ENCODE measurements around the gene IFT80. TPM values are rescaled to one million over a fixed set of nuclear protein-coding genes. Genes with fewer than 3 reads are reported as not detected.
A peak's percentile ranks its signal among the peaks of the same experiment; 100 is the strongest.

IFT80 gene
- total and polyA plus RNA-seq, 2 experiments from 2014 or later: 13.5 to 43.3 TPM

DNA sequence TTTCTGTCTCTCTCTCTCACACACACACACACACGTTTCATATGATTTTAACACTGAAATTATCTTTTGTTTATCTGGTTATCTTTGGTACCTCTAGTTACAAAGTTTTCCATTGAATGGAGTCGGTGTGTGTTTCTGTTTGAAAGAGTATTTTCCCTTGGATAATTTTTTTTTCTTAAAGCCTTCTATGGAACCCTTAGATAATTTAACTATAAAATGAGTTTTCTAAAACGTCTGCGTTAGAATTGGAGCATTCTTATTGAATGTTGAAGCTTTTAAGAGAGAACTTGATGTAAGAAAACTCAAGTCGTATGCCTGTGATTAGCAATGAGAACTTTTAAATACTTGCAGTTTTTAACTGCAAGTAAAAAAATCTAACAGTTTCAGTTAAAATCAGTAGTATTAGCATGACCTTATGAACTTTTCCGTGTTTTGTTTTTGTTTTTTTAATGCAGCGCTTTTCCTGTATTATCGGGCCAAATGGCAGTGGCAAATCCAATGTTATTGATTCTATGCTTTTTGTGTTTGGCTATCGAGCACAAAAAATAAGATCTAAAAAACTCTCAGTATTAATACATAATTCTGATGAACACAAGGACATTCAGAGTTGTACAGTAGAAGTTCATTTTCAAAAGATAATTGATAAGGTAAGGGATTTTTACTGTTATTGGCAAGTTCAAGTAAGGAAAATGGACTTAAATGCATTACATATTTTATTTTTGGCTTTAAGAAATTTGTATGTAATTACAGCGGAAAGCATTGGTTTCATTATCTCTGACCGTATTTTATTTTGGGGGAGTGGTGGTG, 3.4 kb upstream of the IFT80 start:
- no peaks in the 10 kb centered on the region for H3K27me3 ChIP-seq
- no peak for TF ChIP-seq EZH2 (IDR thresholded peaks at IDR 0.05; ENCODE audit: borderline replicate concordance)
- no peak for TF ChIP-seq EZH2phosphoT487 (IDR thresholded peaks at IDR 0.05; ENCODE audit: low read depth, severe bottlenecking, unreplicated experiment)
- TF ChIP-seq, protein P1, sequence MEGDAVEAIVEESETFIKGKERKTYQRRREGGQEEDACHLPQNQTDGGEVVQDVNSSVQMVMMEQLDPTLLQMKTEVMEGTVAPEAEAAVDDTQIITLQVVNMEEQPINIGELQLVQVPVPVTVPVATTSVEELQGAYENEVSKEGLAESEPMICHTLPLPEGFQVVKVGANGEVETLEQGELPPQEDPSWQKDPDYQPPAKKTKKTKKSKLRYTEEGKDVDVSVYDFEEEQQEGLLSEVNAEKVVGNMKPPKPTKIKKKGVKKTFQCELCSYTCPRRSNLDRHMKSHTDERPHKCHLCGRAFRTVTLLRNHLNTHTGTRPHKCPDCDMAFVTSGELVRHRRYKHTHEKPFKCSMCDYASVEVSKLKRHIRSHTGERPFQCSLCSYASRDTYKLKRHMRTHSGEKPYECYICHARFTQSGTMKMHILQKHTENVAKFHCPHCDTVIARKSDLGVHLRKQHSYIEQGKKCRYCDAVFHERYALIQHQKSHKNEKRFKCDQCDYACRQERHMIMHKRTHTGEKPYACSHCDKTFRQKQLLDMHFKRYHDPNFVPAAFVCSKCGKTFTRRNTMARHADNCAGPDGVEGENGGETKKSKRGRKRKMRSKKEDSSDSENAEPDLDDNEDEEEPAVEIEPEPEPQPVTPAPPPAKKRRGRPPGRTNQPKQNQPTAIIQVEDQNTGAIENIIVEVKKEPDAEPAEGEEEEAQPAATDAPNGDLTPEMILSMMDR (IDR thresholded peaks at IDR 0.05; ENCODE audit: poor library complexity): no peak
- peaks cover 85% of the 10 kb centered on the region for H3K79me2 ChIP-seq
- H4K20me1 ChIP-seq (ENCODE audit: insufficient read depth, poor library complexity, severe bottlenecking): no peaks in the 10 kb centered on the region
- no peak overlapping the region for H2AFZ ChIP-seq
- peak overlapping the region; percentile 19 for H3K4me3 ChIP-seq
- WGBS (ENCODE audit: low lambda C conversion rate, missing lambda C conversion rate): 42% methylated on average over 11 of the region's 11 CpGs
- peaks cover 6% of the 10 kb centered on the region for H3K4me1 ChIP-seq (ENCODE audit: insufficient read depth)
- H3K9me2 ChIP-seq (replicated peaks; ENCODE audit: insufficient read depth): no peaks in the 10 kb centered on the region
- H3K36me3 ChIP-seq (replicated peaks; ENCODE audit: insufficient read depth, low read depth): no peaks in the 10 kb centered on the region
- no peak for DNase-seq (ENCODE audit: low spot score)
- peak overlapping the region; percentile 85 for H3K4me2 ChIP-seq
- H3K27ac ChIP-seq: peak overlapping the region; percentile 23
- no peaks in the 10 kb centered on the region for H3K9me3 ChIP-seq (ENCODE audit: low read depth)

DNA sequence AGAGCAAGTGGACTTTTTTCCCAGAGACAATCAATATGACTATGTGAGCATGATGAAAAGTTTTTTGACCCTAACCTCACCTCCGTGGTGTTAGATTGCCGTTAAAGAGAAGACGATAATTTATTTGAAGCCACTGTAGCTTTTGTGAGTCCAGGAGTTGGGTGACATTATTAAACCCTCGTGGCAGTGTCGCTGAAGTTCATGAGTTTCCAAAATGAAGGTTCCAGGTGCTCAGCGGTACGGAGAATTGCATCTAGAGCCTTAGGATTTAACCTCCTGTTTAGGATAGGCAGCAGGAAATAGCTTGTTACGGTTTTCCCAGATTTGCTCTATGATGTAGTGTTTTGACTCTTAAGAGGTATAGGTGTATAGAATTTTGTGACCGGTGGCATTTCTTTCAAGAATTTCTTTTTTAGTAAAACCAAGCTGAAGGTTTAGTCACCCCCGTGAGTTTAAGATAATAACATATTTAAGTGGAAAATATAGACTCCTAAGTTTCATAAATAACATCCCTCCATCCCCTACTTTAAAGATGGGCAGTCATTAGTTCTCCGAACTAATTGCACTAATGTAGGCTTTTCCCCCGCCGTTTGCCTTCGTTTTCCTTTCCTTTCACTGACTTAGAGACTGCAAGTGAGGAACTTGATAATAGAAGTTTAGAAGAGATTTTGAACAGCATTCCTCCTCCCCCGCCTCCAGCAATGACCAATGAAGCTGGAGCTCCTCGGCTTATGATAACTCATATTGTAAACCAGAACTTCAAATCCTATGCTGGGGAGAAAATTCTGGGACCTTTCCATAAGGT, 2.5 kb upstream of the IFT80 start:
- Histone ChIP-seq H4K20me1 (ENCODE audit: insufficient read depth, poor library complexity, severe bottlenecking) (no peaks in the 10 kb centered on the region), H3K4me1 (ENCODE audit: insufficient read depth) (peaks cover 6% of the 10 kb centered on the region), H3K4me3 (peak overlapping the region; percentile 72), H2AFZ (peak overlapping the region; percentile 18), H3K27ac (peak overlapping the region; percentile 23), H3K79me2 (peaks cover 85% of the 10 kb centered on the region), H3K9me2 (replicated peaks; ENCODE audit: insufficient read depth) (no peaks in the 10 kb centered on the region), H3K27me3 (no peaks in the 10 kb centered on the region), H3K4me2 (peak overlapping the region; percentile 85), H3K36me3 (replicated peaks; ENCODE audit: insufficient read depth, low read depth) (no peaks in the 10 kb centered on the region), H3K9me3 (ENCODE audit: low read depth) (no peaks in the 10 kb centered on the region)
- 5% methylated on average over 16 of the region's 16 CpGs for WGBS (ENCODE audit: low lambda C conversion rate, missing lambda C conversion rate)
- TF ChIP-seq, protein P1 (IDR thresholded peaks at IDR 0.05; ENCODE audit: poor library complexity): no peak
- TF ChIP-seq EZH2 (IDR thresholded peaks at IDR 0.05; ENCODE audit: borderline replicate concordance) (no peak), EZH2phosphoT487 (IDR thresholded peaks at IDR 0.05; ENCODE audit: low read depth, severe bottlenecking, unreplicated experiment) (no peak)
- DNase-seq (ENCODE audit: low spot score): peak; percentile 56

DNA sequence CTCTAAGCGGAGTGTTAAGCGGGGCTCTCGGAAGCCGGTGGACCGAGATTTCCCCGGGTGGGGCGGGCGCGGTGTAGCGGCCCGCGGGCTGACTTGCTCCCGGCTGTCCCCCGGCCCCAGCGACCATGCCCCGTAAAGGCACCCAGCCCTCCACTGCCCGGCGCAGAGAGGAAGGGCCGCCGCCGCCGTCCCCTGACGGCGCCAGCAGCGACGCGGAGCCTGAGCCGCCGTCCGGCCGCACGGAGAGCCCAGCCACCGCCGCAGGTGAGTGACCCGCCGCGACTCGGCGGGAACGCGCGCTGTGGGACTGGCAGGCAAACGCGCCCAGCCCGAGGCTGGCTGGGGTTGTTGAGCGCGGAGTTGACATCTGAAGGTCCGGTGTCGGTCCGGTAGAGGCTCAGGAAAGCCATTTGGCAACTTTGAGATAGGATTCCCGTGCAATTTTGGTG, 1.7 kb upstream of the IFT80 start:
- peak; percentile 55 for DNase-seq (ENCODE audit: low spot score)
- TF ChIP-seq EZH2phosphoT487 (IDR thresholded peaks at IDR 0.05; ENCODE audit: low read depth, severe bottlenecking, unreplicated experiment) (no peak), EZH2 (IDR thresholded peaks at IDR 0.05; ENCODE audit: borderline replicate concordance) (no peak)
- TF ChIP-seq, protein P1 (IDR thresholded peaks at IDR 0.05; ENCODE audit: poor library complexity): no peak
- Histone ChIP-seq H3K9me2 (replicated peaks; ENCODE audit: insufficient read depth) (no peaks in the 10 kb centered on the region), H3K4me2 (peak overlapping the region; percentile 85), H3K9me3 (ENCODE audit: low read depth) (no peaks in the 10 kb centered on the region), H3K4me3 (peak overlapping the region; percentile 72), H2AFZ (peak overlapping the region; percentile 32), H3K79me2 (peaks cover 82% of the 10 kb centered on the region), H3K27me3 (no peaks in the 10 kb centered on the region), H3K27ac (peak overlapping the region; percentile 75), H4K20me1 (ENCODE audit: insufficient read depth, poor library complexity, severe bottlenecking) (no peaks in the 10 kb centered on the region), H3K36me3 (replicated peaks; ENCODE audit: insufficient read depth, low read depth) (no peaks in the 10 kb centered on the region), H3K4me1 (ENCODE audit: insufficient read depth) (peaks cover 6% of the 10 kb centered on the region)
- 1% methylated on average over 40 of the region's 51 CpGs for WGBS (ENCODE audit: low lambda C conversion rate, missing lambda C conversion rate)
